Measurements from ENCODE around the gene OR10Z1.

The OR10Z1 gene

DNA sequence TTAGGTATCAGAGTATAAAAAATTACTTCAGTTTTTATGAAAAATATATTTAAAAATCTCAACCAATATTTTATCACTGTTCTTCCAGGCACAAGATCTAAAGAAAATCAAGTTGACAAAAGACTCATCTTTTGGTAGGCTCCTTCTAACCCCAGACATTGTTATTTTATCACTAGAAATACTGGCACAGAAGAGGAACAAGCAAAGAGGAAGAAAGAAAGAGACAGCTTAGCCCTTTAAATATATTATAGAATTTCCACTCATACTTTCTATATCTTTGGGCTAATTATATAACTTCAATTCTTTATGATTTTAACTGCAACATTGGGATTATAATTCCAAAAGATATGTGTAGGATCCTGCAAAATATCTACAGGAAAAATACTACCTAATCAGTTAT lies 49.0 kb downstream of the OR10Z1 start:
- no peak for TF ChIP-seq CTCF (IDR thresholded peaks at IDR 0.05; ENCODE audit: low read depth, low read length)
- DNase-seq (ENCODE audit: low read depth in 2 of 2) = no peak
- H3K4me3 ChIP-seq (replicated peaks in 1 of 2; ENCODE audit: low read depth in 2 of 2, low read length in 2 of 2) = no peak overlapping the region

DNA sequence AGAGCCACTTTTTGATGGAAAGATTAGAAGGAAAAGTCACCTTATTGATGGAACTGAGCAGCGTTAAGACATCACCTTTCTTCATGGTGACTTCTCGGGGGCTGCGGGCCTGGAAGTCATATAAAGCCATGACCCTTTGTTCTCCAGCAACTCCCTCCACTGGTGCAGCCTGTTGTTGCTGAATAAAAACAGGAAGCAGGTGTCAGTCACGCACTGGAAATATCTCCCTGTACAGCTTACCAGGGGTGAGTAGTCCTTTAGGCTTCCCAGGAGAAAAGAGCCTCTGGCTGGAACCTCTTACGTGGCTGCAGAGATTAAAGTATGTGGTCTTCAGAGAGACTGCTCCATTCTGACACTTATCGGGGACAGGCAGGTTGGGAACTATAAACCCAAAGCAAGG lies 49.5 kb downstream of the OR10Z1 start:
- TF ChIP-seq CTCF (IDR thresholded peaks at IDR 0.05; ENCODE audit: low read depth, low read length) = no peak

More for the DNA sequence above, 49.5 kb downstream of the OR10Z1 start:
- no peak overlapping the region for H3K4me3 ChIP-seq (replicated peaks in 1 of 2; ENCODE audit: low read depth in 2 of 2, low read length in 2 of 2)
- DNase-seq (ENCODE audit: low read depth in 2 of 2) = no peak
